IMR-90 (cell line): ENCODE results near the gene RNF227. TPM values are rescaled to one million over a fixed set of nuclear protein-coding genes. Genes with fewer than 3 reads are reported as not detected.

Experiments
- ATAC-seq: fragments of 200-7000 bp; cut with Tn5 transposase; 2 replicates; pipeline ENCODE4 v1.9.1; 2020; ENCODE audit warnings: low read depth, mild to moderate bottlenecking, moderate library complexity
- BruUV-seq: library from RNA; stranded (reverse); fragments of 400-500 nt; replicated peaks from 2 replicates; lab custom pipeline; 2021; lab: Mats Ljungman, UMichigan
- CTCF ChIA-PET: fragments of 300-600 bp; formaldehyde crosslinking; extraction: SDS; loops from one replicate; lab custom pipeline; 2021; ENCODE audit warnings: antibody characterized with exemption; lab: Yijun Ruan, JAX
- POLR2A ChIA-PET: fragments of 300-600 bp; sonication (Branson Sonifier 250); formaldehyde crosslinking; loops from one replicate; lab custom pipeline; 2022; ENCODE audit warnings: antibody characterized with exemption; ENCODE audit not compliant: unreplicated experiment; lab: Charles Lee
- DNase-seq: peaks from one replicate; pipeline ENCODE4 v3.0.0; 2013
- H2AFZ ChIP-seq: replicated peaks from 2 replicates; pipeline ENCODE3; 2013; ENCODE audit warnings: low read length, mild to moderate bottlenecking; ENCODE audit not compliant: poor library complexity
- H2AK5ac ChIP-seq: 2 replicates; pipeline ENCODE4 v1.6.1; 2013; ENCODE audit warnings: low read depth, low read length, inconsistent platforms
- H2AK9ac ChIP-seq: replicated peaks from 2 replicates; pipeline ENCODE3; 2013; ENCODE audit warnings: mild to moderate bottlenecking, low read depth, low read length, moderate library complexity; ENCODE audit not compliant: poor library complexity
- H2BK120ac ChIP-seq: 2 replicates; pipeline ENCODE4 v1.6.1; 2013; ENCODE audit warnings: low read depth, low read length, inconsistent platforms
- H2BK15ac ChIP-seq: 3 replicates; pipeline ENCODE4 v1.6.1; 2013; ENCODE audit warnings: low read depth, low read length, inconsistent platforms
- H2BK20ac ChIP-seq: 2 replicates; pipeline ENCODE4 v1.6.1; 2013; ENCODE audit warnings: low read depth, mild to moderate bottlenecking, inconsistent platforms, low read length, moderate library complexity
- H2BK5ac ChIP-seq: 2 replicates; pipeline ENCODE4 v1.6.1; 2013; ENCODE audit warnings: mild to moderate bottlenecking, low read depth, low read length, inconsistent platforms; ENCODE audit not compliant: poor library complexity, severe bottlenecking
- H3K14ac ChIP-seq: replicated peaks from 2 replicates; pipeline ENCODE4 v1.6.1; 2013; ENCODE audit warnings: low read depth, low read length, inconsistent platforms
- H3K18ac ChIP-seq: 2 replicates; pipeline ENCODE4 v1.6.1; 2013; ENCODE audit warnings: low read depth, low read length, control low read depth
- H3K23ac ChIP-seq: 2 replicates; pipeline ENCODE4 v1.6.1; 2013; ENCODE audit warnings: low read depth, low read length, inconsistent platforms
- H3K27ac ChIP-seq: 2 replicates; pipeline ENCODE4 v1.5.1; 2013; ENCODE audit warnings: mild to moderate bottlenecking, control low read depth, low read length; ENCODE audit not compliant: insufficient read depth
- H3K27me3 ChIP-seq: 2 replicates; pipeline ENCODE4 v1.6.1; 2013; ENCODE audit warnings: low read length; ENCODE audit not compliant: control insufficient read depth, insufficient read depth
- H3K36me3 ChIP-seq: 2 replicates; pipeline ENCODE4 v1.6.1; 2013; ENCODE audit warnings: low read length, mixed read lengths; ENCODE audit not compliant: control insufficient read depth, insufficient read depth
- H3K4ac ChIP-seq: 2 replicates; pipeline ENCODE4 v1.6.1; 2013; ENCODE audit warnings: low read depth, low read length, inconsistent platforms
- H3K4me1 ChIP-seq: 2 replicates; pipeline ENCODE4 v1.6.1; 2013; ENCODE audit warnings: low read length, mixed read lengths; ENCODE audit not compliant: control insufficient read depth, insufficient read depth
- H3K4me2 ChIP-seq: 2 replicates; pipeline ENCODE4 v1.6.1; 2013; ENCODE audit warnings: low read depth, mild to moderate bottlenecking, control low read depth, low read length, moderate library complexity
- H3K4me3 ChIP-seq: 2 replicates; pipeline ENCODE4 v1.5.1; 2013; ENCODE audit warnings: low read depth, mild to moderate bottlenecking, control low read depth, low read length, moderate library complexity; ENCODE audit not compliant: insufficient read depth
- H3K56ac ChIP-seq: 2 replicates; pipeline ENCODE4 v1.6.1; 2013; ENCODE audit warnings: low read length, inconsistent platforms; ENCODE audit not compliant: insufficient read depth; ENCODE audit errors: extremely low read depth
- H3K79me1 ChIP-seq, 2 experiments: 2 replicates each; pipeline ENCODE4 v1.6.1; 2013; ENCODE audit warnings: low read length in 2 of 2, inconsistent platforms in 1 of 2, low read depth in 1 of 2
- H3K9ac ChIP-seq: 2 replicates; pipeline ENCODE4 v1.6.1; 2013; ENCODE audit warnings: low read depth, low read length, control low read depth
- H3K9me1 ChIP-seq: 2 replicates; pipeline ENCODE4 v1.6.1; 2013; ENCODE audit warnings: low read length, inconsistent platforms; ENCODE audit not compliant: insufficient read depth
- H3K9me3 ChIP-seq: 2 replicates; pipeline ENCODE4 v1.6.1; 2013; ENCODE audit warnings: low read length; ENCODE audit not compliant: control insufficient read depth, insufficient read depth
- H4K20me1 ChIP-seq: 2 replicates; pipeline ENCODE4 v1.6.1; 2013; ENCODE audit warnings: low read length, inconsistent platforms; ENCODE audit not compliant: insufficient read depth
- H4K5ac ChIP-seq: 2 replicates; pipeline ENCODE4 v1.6.1; 2013; ENCODE audit warnings: mild to moderate bottlenecking, low read depth, low read length, control low read depth
- H4K8ac ChIP-seq, 2 experiments: 2 replicates each; pipeline ENCODE4 v1.6.1; 2013; ENCODE audit warnings: low read depth in 2 of 2, low read length in 2 of 2, control low read depth in 1 of 2, inconsistent platforms in 1 of 2
- H4K91ac ChIP-seq: 2 replicates; pipeline ENCODE4 v1.6.1; 2013; ENCODE audit warnings: low read depth, low read length, inconsistent platforms; ENCODE audit not compliant: insufficient read depth
- CEBPB ChIP-seq: IDR thresholded peaks from 2 replicates; pipeline ENCODE4 v1.6.1; 2012; ENCODE audit warnings: low read depth, low read length, improper control_type of control experiment
- MAFK ChIP-seq: IDR thresholded peaks from 2 replicates; pipeline ENCODE4 v1.6.1; 2012; ENCODE audit warnings: low read depth, low read length, improper control_type of control experiment
- MAZ ChIP-seq: IDR thresholded peaks from 2 replicates; pipeline ENCODE4 v1.6.1; 2012; ENCODE audit warnings: low read depth, mild to moderate bottlenecking, low read length, improper control_type of control experiment, moderate library complexity, borderline replicate concordance
- POLR2A ChIP-seq: IDR thresholded peaks from 2 replicates; pipeline ENCODE4 v1.6.1; 2012; ENCODE audit warnings: mild to moderate bottlenecking, low read depth, low read length
- RAD21 ChIP-seq: IDR thresholded peaks from 2 replicates; pipeline ENCODE4 v1.6.1; 2012; ENCODE audit warnings: low read length, improper control_type of control experiment
- RCOR1 ChIP-seq: IDR thresholded peaks from 2 replicates; pipeline ENCODE4 v1.6.1; 2012; ENCODE audit warnings: mild to moderate bottlenecking, low read length, improper control_type of control experiment; ENCODE audit not compliant: insufficient replicate concordance
- SMC3 ChIP-seq: fragments of 150-350 bp; IDR thresholded peaks from 2 replicates; pipeline ENCODE4 v1.6.1; 2016; ENCODE audit warnings: low read depth, mild to moderate bottlenecking, antibody characterized with exemption, low read length, moderate library complexity
- WGBS, 2 experiments: methylation state at CpG; one replicate each; pipeline versions ENCODE4 v1.1.5 to v1.1.7; 2013; ENCODE audit warnings: missing lambda C conversion rate in 2 of 2; ENCODE audit not compliant: insufficient read length in 1 of 2; ENCODE audit errors: extremely low coverage in 2 of 2; 5-methylcytosine and 5-hydroxymethylcytosine counted together
- dilution Hi-C: fragments of 300-500 bp; cut with HindIII; formaldehyde crosslinking; loops from one replicate; pipeline ENCODE4 v1.14.3; 2018; ENCODE audit warnings: low sequenced_read_pairs; ENCODE audit not compliant: unreplicated experiment
- in situ Hi-C: fragments of 300-500 bp; cut with MboI; formaldehyde crosslinking; loops from 3 replicates; pipeline ENCODE4 v1.14.3; 2019; ENCODE audit warnings: low sequenced_read_pairs, inconsistent platforms, mixed read lengths
- intact Hi-C: fragments of 100-400 bp; cut with micrococcal nuclease; formaldehyde crosslinking; loops from 2 replicates; pipeline ENCODE4 v1.10.0; 2022
- polyA plus RNA-seq, 3 experiments: library from polyadenylated mRNA; depleted of rRNA; stranded (reverse); fragments of >200 nt; gene quantifications; 2 replicates each; pipeline ENCODE4 v1.2.3, GENCODE V29; 2012; ENCODE audit warnings: low replicate concordance in 1 of 3
- total RNA-seq: library from RNA; depleted of rRNA; stranded (reverse); fragments of >200 nt; gene quantifications from 2 replicates; pipeline ENCODE4 v1.2.3, GENCODE V29; 2012
- TF ChIP-seq, protein P1 (sequence below): fragments of 150-350 bp; IDR thresholded peaks from 2 replicates; pipeline ENCODE4 v1.6.1; 2016; ENCODE audit warnings: low read depth, mild to moderate bottlenecking, low read length, moderate library complexity, borderline replicate concordance
- TF ChIP-seq, protein P2 (sequence below): fragments of 150-350 bp; IDR thresholded peaks from 2 replicates; pipeline ENCODE4 v1.6.1; 2017; ENCODE audit warnings: mild to moderate bottlenecking, antibody characterized with exemption, low read length, low read depth
- TF ChIP-seq, protein P3 (sequence below): conservative IDR thresholded peaks from 2 replicates; pipeline ENCODE4 v1.5.1; 2012; ENCODE audit warnings: mild to moderate bottlenecking, low read depth, low read length, improper control_type of control experiment

RNF227 gene
- total and polyA plus RNA-seq, 2 of the 4 experiments (the other 2 are of a cell fraction) = 1.3 to 3.1 TPM

DNA sequence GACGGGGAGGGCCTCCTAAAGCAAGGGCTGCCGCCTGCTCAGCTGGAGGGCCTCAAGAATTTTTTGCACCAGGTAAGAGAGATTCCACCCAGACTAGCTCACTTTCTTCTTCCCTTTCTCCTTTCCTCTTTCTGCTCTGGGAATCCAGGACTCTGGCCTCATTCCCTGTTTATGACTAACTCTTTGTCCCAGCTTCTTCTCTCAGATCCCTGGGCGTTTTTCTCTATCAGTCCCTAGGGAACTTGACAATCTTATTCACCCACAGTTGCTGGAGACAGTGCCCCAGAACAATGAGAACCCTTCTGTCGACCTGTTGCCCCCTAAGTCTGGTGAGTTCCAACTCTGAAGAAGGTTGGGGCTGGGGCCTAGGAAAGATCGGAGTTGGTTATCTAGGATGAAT lies 31.6 kb upstream of the RNF227 start:
- Histone ChIP-seq H3K27me3 (no peaks in the 10 kb centered on the region), H3K9ac (no peak overlapping the region), H3K56ac (no peak overlapping the region), H2AK9ac (no peak overlapping the region), H2BK15ac (no peak overlapping the region), H3K79me1 (no peaks in the 10 kb centered on the region; a peak in 1 of 4 replicates), H2BK5ac (no peak overlapping the region), H3K36me3 (peaks cover 48% of the 10 kb centered on the region), H3K14ac (no peak overlapping the region), H3K4ac (no peak overlapping the region), H3K4me2 (no peak overlapping the region), H2AFZ (no peak overlapping the region), H4K5ac (no peak overlapping the region), H3K4me3 (no peak overlapping the region), H3K23ac (no peak overlapping the region), H2BK120ac (no peak overlapping the region), H4K8ac (no peak overlapping the region), H3K18ac (no peak overlapping the region), H3K9me1 (no peaks in the 10 kb centered on the region), H2AK5ac (no peak overlapping the region), H3K9me3 (no peaks in the 10 kb centered on the region), H4K20me1 (no peaks in the 10 kb centered on the region), H4K91ac (no peak overlapping the region), H3K27ac (no peak overlapping the region), H3K4me1 (no peaks in the 10 kb centered on the region), H2BK20ac (no peak overlapping the region)
- in situ Hi-C loops = no loop called here
- no peak for ATAC-seq
- no TSS peak for BruUV-seq
- 80% methylated on average over 1 of the region's 5 CpGs; no CpG with 5 or more reads in 1 of the 2 experiments for WGBS, 2 experiments
- CTCF ChIA-PET = interaction anchor here (0.6 kb wide), 1 partner anchor 141 kb away, joined by 3 read pairs; no protein-coding TSS in a partner anchor
- no peak for DNase-seq
- POLR2A ChIA-PET = no interaction called here
- intact Hi-C loops = no loop called here
- dilution Hi-C loops = no loop called here
- TF ChIP-seq CEBPB (no peak), MAZ (no peak), RAD21 (no peak), MAFK (no peak), SMC3 (no peak), RCOR1 (no peak), POLR2A (no peak)
- TF ChIP-seq, protein P1, sequence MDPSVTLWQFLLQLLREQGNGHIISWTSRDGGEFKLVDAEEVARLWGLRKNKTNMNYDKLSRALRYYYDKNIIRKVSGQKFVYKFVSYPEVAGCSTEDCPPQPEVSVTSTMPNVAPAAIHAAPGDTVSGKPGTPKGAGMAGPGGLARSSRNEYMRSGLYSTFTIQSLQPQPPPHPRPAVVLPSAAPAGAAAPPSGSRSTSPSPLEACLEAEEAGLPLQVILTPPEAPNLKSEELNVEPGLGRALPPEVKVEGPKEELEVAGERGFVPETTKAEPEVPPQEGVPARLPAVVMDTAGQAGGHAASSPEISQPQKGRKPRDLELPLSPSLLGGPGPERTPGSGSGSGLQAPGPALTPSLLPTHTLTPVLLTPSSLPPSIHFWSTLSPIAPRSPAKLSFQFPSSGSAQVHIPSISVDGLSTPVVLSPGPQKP = no peak
- TF ChIP-seq, protein P2, sequence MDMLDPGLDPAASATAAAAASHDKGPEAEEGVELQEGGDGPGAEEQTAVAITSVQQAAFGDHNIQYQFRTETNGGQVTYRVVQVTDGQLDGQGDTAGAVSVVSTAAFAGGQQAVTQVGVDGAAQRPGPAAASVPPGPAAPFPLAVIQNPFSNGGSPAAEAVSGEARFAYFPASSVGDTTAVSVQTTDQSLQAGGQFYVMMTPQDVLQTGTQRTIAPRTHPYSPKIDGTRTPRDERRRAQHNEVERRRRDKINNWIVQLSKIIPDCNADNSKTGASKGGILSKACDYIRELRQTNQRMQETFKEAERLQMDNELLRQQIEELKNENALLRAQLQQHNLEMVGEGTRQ = no peak
- TF ChIP-seq, protein P3, sequence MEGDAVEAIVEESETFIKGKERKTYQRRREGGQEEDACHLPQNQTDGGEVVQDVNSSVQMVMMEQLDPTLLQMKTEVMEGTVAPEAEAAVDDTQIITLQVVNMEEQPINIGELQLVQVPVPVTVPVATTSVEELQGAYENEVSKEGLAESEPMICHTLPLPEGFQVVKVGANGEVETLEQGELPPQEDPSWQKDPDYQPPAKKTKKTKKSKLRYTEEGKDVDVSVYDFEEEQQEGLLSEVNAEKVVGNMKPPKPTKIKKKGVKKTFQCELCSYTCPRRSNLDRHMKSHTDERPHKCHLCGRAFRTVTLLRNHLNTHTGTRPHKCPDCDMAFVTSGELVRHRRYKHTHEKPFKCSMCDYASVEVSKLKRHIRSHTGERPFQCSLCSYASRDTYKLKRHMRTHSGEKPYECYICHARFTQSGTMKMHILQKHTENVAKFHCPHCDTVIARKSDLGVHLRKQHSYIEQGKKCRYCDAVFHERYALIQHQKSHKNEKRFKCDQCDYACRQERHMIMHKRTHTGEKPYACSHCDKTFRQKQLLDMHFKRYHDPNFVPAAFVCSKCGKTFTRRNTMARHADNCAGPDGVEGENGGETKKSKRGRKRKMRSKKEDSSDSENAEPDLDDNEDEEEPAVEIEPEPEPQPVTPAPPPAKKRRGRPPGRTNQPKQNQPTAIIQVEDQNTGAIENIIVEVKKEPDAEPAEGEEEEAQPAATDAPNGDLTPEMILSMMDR = no peak
